GM15510 (cell line): Measurements from ENCODE around the gene PABPN1.
A peak's percentile ranks its signal among the peaks of the same experiment; 100 is the strongest.

Source experiments
- POLR2A ChIP-seq: IDR thresholded peaks from 3 replicates; pipeline ENCODE4 v1.6.1; 2011; ENCODE audit warnings: borderline replicate concordance; ENCODE audit not compliant: insufficient read length; ENCODE audit errors: extremely low read depth

Gene PABPN1

GRCh38 chr14:23320584-23321571 lies at the start of gene PABPN1:
Gene PABPN1, plus strand, starts transcription at chr14:23321457. Its CDS starts 13 bp downstream, at chr14:23321470.
- peak; percentile 67 for TF ChIP-seq POLR2A

GRCh38 chr14:23275412-23275811 lies 45.8 kb upstream of the PABPN1 start:
- no peak for TF ChIP-seq POLR2A

GRCh38 chr14:23277189-23277588 lies 44.1 kb upstream of the PABPN1 start:
- TF ChIP-seq POLR2A = no peak

GRCh38 chr14:23281247-23281646 lies 40.0 kb upstream of the PABPN1 start:
- no peak for TF ChIP-seq POLR2A

- peak; percentile 21 for TF ChIP-seq POLR2A
Measured at GRCh38 chr14:23284654-23285529, 36.4 kb upstream of the PABPN1 start.

GRCh38 chr14:23285530-23286019 lies 35.7 kb upstream of the PABPN1 start:
- no peak for TF ChIP-seq POLR2A

GRCh38 chr14:23286020-23286901 lies 35.0 kb upstream of the PABPN1 start, which contains the start of gene HOMEZ:
Gene HOMEZ, minus strand, starts transcription at chr14:23286132. Its CDS starts 180 bp downstream, at chr14:23285952.
- peak; percentile 82 for TF ChIP-seq POLR2A

GRCh38 chr14:23286902-23287479 lies 34.3 kb upstream of the PABPN1 start:
- TF ChIP-seq POLR2A = no peak

GRCh38 chr14:23294734-23295561 lies 26.3 kb upstream of the PABPN1 start:
- TF ChIP-seq POLR2A = no peak

- TF ChIP-seq POLR2A = no peak
Measured at GRCh38 chr14:23296012-23296777, 25.1 kb upstream of the PABPN1 start.

- TF ChIP-seq POLR2A = no peak
Measured at GRCh38 chr14:23297096-23297495, 24.2 kb upstream of the PABPN1 start.

- no peak for TF ChIP-seq POLR2A
Measured at GRCh38 chr14:23297611-23298277, 23.5 kb upstream of the PABPN1 start.
